Peyer's patch (tissue), 4 donors: ENCODE results near the gene ST6GAL1. TPM values are rescaled to one million over a fixed set of nuclear protein-coding genes. Genes with fewer than 3 reads are reported as not detected.
"Not testable (repeated sequence)": the region's sequence is repeated elsewhere in the genome, so short reads cannot be mapped to it uniquely, and the experiment has no call there.

Experiments used
- DNase-seq, 3 donors: peaks; one replicate each; pipeline ENCODE4 v3.0.0-alpha.2; 2017 to 2019
- H3K27ac ChIP-seq, 4 donors: fragments of 200-600 bp; sonication (generic); one replicate each; pipeline ENCODE4 v1.5.1; 2016 to 2019
- H3K27me3 ChIP-seq, 2 donors: fragments of 200-600 bp; sonication (generic); one replicate each; pipeline ENCODE4 v1.5.1; 2019
- H3K36me3 ChIP-seq, 3 donors: fragments of 200-600 bp; sonication (generic); one replicate each; pipeline ENCODE4 v1.5.1; 2016 to 2019
- H3K4me1 ChIP-seq, 4 donors: fragments of 200-600 bp; sonication (generic); one replicate each; pipeline ENCODE4 v1.5.1; 2016 to 2019
- H3K4me3 ChIP-seq, 4 donors: fragments of 200-600 bp; sonication (generic); 1 replicate in 3 of 4; 2 replicates in 1 of 4; pipeline ENCODE4 v1.5.1; 2016 to 2019; ENCODE audit warnings: mild to moderate bottlenecking in 1 of 4
- H3K9me3 ChIP-seq, 4 donors: fragments of 200-600 bp; sonication (generic); one replicate each; pipeline ENCODE4 v1.5.1; 2016 to 2019; ENCODE audit warnings: mild to moderate bottlenecking in 1 of 4
- POLR2A ChIP-seq, 2 donors: fragments of 450-650 bp; IDR thresholded peaks; one replicate each; pipeline ENCODE4 v1.5.1; 2017; ENCODE audit warnings: antibody characterized with exemption in 2 of 2, mild to moderate bottlenecking in 2 of 2, moderate library complexity in 2 of 2
- total RNA-seq, 4 donors: library from RNA; depleted of rRNA; stranded (reverse); fragments of >200 nt; gene quantifications; one replicate each; pipeline ENCODE4 v1.1.0, GENCODE V29; 2016
- TF ChIP-seq, protein P1 (sequence below), 6 experiments: fragments of 450-650 bp in 4 of 6; fragments of 200-600 bp in 2 of 6; sonication (generic) in 1 of 6; IDR thresholded peaks; one replicate each; pipeline ENCODE4 v1.5.1; 2017 to 2019; ENCODE audit warnings: antibody characterized with exemption in 6 of 6, mild to moderate bottlenecking in 3 of 6, moderate library complexity in 1 of 6

Gene ST6GAL1
- total RNA-seq, 4 donors from 2014 or later = 3.7 to 96.6 (median 14.9) TPM

DNA sequence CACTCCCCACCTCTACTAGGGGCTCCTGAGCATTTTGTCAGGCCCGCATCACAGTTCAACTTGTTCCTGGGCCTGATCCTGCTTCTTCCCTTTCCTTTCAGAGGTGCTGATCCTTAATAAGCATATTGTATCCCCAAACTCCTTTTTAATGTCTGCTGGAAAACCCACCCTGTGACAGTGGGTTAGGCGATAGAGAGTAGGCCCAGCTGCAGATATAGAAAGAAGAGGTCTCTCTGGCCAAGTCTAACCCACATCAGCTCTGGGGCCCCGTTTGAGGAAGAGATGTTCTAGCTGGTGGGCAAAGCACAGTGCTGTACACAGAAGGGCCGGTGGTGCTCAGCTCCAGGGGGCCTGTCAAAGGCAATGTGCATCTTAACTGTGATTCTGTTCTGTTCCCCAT is 34.3 kb upstream of the ST6GAL1 start:
- Histone ChIP-seq H3K4me3 (no peak overlapping the region), H3K9me3 (no peaks in the 10 kb centered on the region), H3K4me1 (no peaks in the 10 kb centered on the region), H3K36me3 (no peaks in the 10 kb centered on the region), H3K27me3 (no peaks in the 10 kb centered on the region), H3K27ac (no peak overlapping the region)
- DNase-seq = no peak
- TF ChIP-seq POLR2A (IDR thresholded peaks at IDR 0.05) = no peak

DNA sequence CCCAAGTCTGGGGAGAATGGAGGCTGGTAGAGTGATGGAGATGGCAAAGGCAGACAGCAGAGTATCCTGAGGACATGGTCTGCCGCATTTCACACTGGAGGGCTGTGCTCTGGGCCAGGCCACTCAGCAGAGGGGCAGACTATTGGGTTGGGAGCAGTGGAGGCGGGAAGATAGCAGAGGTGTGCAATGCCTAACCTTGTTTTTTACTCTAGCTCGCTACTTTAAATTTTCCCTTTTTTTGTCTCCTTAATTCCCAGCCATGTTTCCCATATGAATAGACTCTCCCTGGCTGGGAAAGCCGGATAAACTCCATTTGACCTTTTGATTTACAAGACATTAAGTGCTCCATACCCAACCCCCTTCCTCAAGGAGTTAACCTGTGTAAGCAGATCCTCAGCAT is 33.5 kb upstream of the ST6GAL1 start:
- no peak for DNase-seq
- H3K4me1 ChIP-seq = no peaks in the 10 kb centered on the region
- TF ChIP-seq POLR2A (IDR thresholded peaks at IDR 0.05) = no peak
- TF ChIP-seq, protein P1, sequence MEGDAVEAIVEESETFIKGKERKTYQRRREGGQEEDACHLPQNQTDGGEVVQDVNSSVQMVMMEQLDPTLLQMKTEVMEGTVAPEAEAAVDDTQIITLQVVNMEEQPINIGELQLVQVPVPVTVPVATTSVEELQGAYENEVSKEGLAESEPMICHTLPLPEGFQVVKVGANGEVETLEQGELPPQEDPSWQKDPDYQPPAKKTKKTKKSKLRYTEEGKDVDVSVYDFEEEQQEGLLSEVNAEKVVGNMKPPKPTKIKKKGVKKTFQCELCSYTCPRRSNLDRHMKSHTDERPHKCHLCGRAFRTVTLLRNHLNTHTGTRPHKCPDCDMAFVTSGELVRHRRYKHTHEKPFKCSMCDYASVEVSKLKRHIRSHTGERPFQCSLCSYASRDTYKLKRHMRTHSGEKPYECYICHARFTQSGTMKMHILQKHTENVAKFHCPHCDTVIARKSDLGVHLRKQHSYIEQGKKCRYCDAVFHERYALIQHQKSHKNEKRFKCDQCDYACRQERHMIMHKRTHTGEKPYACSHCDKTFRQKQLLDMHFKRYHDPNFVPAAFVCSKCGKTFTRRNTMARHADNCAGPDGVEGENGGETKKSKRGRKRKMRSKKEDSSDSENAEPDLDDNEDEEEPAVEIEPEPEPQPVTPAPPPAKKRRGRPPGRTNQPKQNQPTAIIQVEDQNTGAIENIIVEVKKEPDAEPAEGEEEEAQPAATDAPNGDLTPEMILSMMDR (IDR thresholded peaks at IDR 0.05) = no peak
- H3K9me3 ChIP-seq = no peaks in the 10 kb centered on the region
- H3K27ac ChIP-seq = no peak overlapping the region
- H3K36me3 ChIP-seq = no peaks in the 10 kb centered on the region
- no peak overlapping the region for H3K4me3 ChIP-seq
- H3K27me3 ChIP-seq = no peaks in the 10 kb centered on the region

DNA sequence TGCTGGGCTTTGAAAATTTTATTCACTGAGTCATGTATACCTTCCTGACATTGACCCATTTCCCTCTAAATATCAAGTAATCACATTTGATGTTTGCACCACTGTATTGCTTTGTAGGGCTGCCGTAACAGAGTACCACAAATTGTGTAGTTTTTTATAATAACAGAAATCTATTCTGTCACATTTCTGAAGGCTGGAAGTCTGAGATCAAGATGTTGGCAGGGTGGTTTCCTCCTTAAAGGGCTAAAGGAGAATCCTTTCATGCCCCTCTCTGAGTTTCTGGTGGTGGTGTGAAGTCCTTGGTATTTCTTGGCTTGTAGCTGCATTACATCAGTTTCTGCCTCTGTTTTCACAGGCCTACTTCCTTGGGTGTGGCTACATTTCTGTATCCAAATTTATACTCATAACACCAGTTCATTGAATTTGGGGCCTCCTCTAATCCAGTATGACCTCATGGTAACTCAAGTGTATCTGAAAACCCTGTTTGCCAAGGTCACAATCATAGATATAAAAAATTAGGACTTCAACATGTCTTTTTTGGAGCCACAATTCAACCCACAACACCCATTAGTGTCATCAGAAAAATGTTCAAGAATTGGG is 29.1 kb upstream of the ST6GAL1 start:
- H3K27ac ChIP-seq = no peak overlapping the region
- no peaks in the 10 kb centered on the region for H3K27me3 ChIP-seq
- no peaks in the 10 kb centered on the region for H3K4me1 ChIP-seq
- TF ChIP-seq, protein P1 (IDR thresholded peaks at IDR 0.05) = no peak
- no peak for TF ChIP-seq POLR2A (IDR thresholded peaks at IDR 0.05)
- H3K36me3 ChIP-seq = no peaks in the 10 kb centered on the region
- DNase-seq = no peak
- H3K4me3 ChIP-seq = no peak overlapping the region
- no peaks in the 10 kb centered on the region for H3K9me3 ChIP-seq

DNA sequence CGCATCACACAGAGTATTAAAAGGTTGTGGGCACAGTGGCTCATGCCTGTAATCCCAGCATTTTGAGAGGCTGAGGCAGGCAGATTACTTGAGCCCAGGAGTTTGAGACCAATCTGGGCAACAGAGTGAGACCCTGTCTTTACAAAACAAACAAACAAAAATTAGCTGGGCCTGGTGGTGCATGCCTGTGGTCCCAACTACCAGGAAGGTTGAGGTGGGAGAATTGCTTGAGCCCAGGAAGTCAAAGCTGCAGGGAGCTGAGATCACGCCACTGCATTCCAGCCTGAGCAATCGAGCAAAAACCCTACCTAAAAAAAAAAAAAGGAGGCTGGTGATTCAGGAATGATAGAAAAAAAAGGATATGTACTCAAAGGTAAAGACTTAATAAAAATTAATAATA is 28.2 kb upstream of the ST6GAL1 start:
- DNase-seq = no peak
- Histone ChIP-seq H3K4me1 (no peaks in the 10 kb centered on the region), H3K9me3 (no peaks in the 10 kb centered on the region), H3K27ac (no peak overlapping the region), H3K36me3 (no peaks in the 10 kb centered on the region), H3K4me3 (no peak overlapping the region), H3K27me3 (no peaks in the 10 kb centered on the region)
- TF ChIP-seq, protein P1 (IDR thresholded peaks at IDR 0.05) = no peak
- TF ChIP-seq POLR2A (IDR thresholded peaks at IDR 0.05) = no peak

DNA sequence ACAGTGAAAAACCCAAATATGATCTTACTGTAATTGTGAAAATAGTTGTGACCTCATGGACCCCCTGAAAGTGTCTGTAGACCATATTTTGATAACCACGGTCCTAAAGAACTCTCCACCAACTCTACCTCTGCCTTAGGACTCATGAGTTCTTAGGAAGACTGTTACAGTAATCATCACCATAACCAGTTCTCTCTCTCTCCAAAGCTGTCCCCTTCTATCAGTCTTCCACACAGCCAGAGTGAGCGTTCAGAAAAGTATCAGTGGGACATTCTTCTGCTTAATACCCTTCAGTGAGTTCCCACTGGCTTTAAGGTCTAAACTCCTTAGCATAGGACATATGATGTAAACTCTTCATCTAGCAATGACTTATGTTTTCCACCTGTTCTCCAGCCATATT is 27.6 kb upstream of the ST6GAL1 start:
- no peaks in the 10 kb centered on the region for H3K9me3 ChIP-seq
- no peak overlapping the region for H3K4me3 ChIP-seq
- H3K4me1 ChIP-seq = no peaks in the 10 kb centered on the region
- TF ChIP-seq, protein P1 (IDR thresholded peaks at IDR 0.05) = no peak
- TF ChIP-seq POLR2A (IDR thresholded peaks at IDR 0.05) = no peak
- H3K27ac ChIP-seq = no peak overlapping the region
- H3K36me3 ChIP-seq = no peaks in the 10 kb centered on the region
- DNase-seq = no peak
- no peaks in the 10 kb centered on the region for H3K27me3 ChIP-seq

DNA sequence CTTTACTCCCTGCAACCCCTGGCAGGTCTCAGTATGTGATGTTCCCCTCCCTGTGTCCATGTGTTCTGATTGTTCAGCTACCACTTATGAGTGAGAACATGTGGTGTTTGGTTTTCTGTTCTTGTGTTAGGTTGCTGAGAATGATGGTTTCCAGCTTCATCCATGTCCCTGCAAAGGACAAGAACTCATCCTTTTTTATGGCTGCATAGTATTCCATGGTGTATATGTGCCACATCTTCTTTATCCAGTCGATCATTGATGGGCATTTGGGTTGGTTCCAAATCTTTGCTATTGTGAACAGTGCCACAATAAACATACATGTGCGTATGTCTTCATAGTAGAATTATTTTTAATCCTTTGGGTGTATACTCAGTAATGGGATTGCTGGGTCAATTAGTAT is 26.6 kb upstream of the ST6GAL1 start:
- not testable (repeated sequence) for DNase-seq, H3K4me1 ChIP-seq, H3K27ac ChIP-seq, H3K27me3 ChIP-seq, H3K36me3 ChIP-seq, H3K9me3 ChIP-seq, H3K4me3 ChIP-seq

DNA sequence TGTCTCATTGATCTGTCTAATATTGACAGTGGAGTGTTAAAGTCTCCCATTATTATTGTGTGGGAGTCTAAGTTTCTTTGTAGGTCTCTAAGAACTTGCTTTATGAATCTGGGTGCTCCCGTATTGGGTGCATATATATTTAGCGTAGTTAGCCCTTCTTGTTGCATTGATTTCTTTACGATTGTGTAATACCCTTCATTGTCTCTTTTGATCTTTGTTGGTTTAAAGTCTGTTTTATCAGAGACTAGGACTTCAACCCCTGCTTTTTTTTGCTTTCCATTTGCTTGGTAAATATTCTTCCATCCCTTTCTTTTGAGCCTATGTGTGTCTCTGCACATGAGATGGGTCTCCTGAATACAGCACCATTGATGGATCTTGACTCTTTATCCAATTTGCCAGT is 23.3 kb upstream of the ST6GAL1 start:
- not testable (repeated sequence) for H3K36me3 ChIP-seq, H3K9me3 ChIP-seq, H3K27me3 ChIP-seq, H3K4me3 ChIP-seq, H3K27ac ChIP-seq, DNase-seq
- H3K4me1 ChIP-seq = peaks cover 0 to 12% (median 3%) of the 10 kb centered on the region in 4 donors
